VCaP (cell line): ENCODE data around the gene ANK2.

Experiments
- H3K27ac ChIP-seq: fragments of 450-650 bp; 2 replicates; pipeline ENCODE4 v1.5.1; 2017
- CTCF ChIP-seq: fragments of 450-650 bp; conservative IDR thresholded peaks from 2 replicates; pipeline ENCODE4 v1.5.1; 2017; ENCODE audit warnings: mild to moderate bottlenecking, moderate library complexity

Gene ANK2

GRCh38 chr4:113349430-113349829, 300.0 kb downstream of the ANK2 start:
- no peak overlapping the region for H3K27ac ChIP-seq
- no peak for TF ChIP-seq CTCF

DNA sequence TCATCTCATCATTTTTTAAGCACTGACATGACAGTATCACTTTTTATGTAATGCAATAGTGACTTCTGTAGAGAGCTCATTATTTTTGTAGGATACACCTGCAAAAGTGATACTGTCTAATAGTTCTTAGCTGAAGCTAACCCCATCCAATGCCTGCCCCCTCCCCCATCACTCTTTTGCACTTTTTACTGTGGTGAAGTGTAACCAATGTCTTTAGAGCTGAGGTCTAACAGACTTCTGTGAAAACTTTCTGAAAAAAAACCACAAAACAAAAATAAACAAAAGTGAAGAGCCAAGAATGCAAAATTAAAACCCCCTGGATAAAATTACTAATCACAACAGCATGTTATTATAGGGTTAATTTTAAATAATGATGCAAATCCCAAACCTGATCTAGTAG, 301.1 kb downstream of the ANK2 start:
- no peak for TF ChIP-seq CTCF
- no peak overlapping the region for H3K27ac ChIP-seq

DNA sequence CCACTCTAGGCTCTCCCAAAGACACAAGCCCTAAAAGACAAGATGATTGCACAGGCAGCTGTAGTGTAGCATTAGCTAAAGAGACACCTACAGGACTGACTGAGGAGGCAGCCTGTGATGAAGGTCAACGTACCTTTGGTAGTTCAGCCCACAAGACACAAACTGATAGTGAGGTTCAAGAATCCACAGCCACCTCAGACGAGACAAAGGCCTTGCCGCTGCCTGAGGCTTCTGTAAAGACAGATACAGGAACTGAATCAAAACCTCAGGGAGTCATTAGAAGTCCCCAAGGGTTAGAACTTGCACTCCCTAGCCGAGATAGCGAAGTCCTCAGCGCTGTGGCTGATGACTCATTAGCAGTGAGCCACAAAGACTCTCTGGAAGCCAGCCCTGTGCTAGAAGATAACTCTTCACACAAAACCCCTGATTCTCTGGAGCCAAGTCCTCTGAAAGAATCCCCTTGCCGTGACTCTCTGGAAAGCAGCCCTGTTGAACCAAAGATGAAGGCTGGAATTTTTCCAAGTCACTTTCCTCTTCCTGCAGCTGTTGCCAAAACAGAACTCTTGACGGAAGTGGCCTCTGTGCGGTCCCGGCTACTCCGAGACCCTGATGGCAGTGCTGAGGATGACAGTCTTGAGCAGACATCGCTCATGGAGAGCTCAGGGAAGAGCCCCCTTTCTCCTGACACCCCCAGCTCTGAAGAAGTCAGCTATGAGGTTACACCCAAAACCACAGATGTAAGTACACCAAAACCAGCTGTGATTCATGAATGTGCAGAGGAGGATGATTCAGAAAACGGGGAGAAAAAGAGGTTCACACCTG, 306.3 kb downstream of the ANK2 start:
- no peak overlapping the region for H3K27ac ChIP-seq
- TF ChIP-seq CTCF = no peak

DNA sequence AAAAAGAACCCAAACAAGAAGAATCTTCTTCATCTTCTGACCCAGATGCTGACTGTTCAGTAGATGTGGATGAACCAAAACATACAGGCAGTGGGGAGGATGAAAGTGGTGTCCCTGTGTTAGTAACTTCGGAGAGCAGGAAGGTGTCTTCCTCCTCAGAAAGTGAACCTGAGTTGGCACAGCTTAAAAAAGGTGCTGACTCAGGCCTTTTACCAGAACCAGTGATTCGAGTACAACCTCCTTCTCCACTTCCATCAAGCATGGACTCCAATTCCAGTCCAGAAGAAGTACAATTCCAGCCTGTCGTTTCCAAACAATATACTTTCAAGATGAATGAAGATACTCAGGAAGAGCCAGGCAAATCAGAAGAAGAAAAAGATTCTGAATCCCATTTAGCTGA, 307.0 kb downstream of the ANK2 start:
- H3K27ac ChIP-seq = no peak overlapping the region
- TF ChIP-seq CTCF = no peak

DNA sequence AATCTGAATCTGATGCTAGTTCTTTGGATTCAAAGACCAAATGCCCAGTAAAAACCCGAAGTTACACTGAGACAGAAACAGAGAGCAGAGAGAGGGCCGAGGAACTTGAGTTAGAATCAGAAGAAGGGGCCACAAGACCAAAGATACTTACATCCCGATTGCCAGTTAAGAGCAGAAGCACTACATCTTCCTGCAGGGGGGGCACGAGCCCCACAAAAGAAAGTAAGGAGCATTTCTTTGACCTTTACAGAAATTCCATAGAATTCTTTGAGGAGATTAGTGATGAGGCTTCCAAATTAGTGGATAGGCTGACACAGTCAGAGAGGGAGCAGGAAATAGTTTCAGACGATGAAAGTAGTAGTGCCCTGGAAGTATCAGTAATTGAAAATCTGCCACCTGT, 309.3 kb downstream of the ANK2 start:
- no peak overlapping the region for H3K27ac ChIP-seq
- TF ChIP-seq CTCF = no peak

GRCh38 chr4:113365377-113365776, 315.9 kb downstream of the ANK2 start:
- H3K27ac ChIP-seq = no peak overlapping the region
- TF ChIP-seq CTCF = no peak

GRCh38 chr4:113368056-113368455, 318.6 kb downstream of the ANK2 start:
- no peak for TF ChIP-seq CTCF
- no peak overlapping the region for H3K27ac ChIP-seq
